Measurements from ENCODE around the gene PLCH1. TPM values are rescaled to one million over a fixed set of nuclear protein-coding genes. Genes with fewer than 3 reads are reported as not detected.

The PLCH1 gene
- total and polyA plus RNA-seq, 7 donors: 0.03 to 1.1 (median 0.06) TPM; not detected in 2

DNA sequence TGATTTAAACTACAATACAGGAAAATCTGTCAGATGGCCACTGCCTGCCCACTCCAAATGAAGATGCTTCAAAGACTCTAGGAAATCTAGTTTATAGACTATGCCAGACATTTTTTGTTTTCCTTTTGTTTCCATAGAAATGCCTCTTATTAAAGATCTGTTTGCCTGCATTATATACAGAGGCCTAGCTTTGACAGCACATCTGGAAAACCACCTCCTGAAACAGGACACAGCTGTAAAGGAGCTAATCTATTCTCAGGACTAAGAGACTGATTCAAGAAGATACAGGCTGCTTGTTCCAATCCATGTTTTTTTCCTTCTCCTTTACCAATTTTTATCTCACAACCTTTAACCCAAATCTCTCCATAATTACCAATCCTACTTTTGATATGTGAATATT lies 376.1 kb downstream of the PLCH1 start:
- H3K4me3 ChIP-seq: no peak overlapping the region
- DNase-seq: no peak
- no peaks in the 10 kb centered on the region for H3K4me1 ChIP-seq
- H3K36me3 ChIP-seq (ENCODE audit: insufficient read depth in 1 of 2, low read depth in 1 of 2): no peaks in the 10 kb centered on the region
- H3K27ac ChIP-seq: no peak overlapping the region
- no peak for ATAC-seq
- H3K9me3 ChIP-seq: no peaks in the 10 kb centered on the region
- TF ChIP-seq, protein P1, sequence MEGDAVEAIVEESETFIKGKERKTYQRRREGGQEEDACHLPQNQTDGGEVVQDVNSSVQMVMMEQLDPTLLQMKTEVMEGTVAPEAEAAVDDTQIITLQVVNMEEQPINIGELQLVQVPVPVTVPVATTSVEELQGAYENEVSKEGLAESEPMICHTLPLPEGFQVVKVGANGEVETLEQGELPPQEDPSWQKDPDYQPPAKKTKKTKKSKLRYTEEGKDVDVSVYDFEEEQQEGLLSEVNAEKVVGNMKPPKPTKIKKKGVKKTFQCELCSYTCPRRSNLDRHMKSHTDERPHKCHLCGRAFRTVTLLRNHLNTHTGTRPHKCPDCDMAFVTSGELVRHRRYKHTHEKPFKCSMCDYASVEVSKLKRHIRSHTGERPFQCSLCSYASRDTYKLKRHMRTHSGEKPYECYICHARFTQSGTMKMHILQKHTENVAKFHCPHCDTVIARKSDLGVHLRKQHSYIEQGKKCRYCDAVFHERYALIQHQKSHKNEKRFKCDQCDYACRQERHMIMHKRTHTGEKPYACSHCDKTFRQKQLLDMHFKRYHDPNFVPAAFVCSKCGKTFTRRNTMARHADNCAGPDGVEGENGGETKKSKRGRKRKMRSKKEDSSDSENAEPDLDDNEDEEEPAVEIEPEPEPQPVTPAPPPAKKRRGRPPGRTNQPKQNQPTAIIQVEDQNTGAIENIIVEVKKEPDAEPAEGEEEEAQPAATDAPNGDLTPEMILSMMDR (IDR thresholded peaks at IDR 0.05): no peak
- no peaks in the 10 kb centered on the region for H3K27me3 ChIP-seq (ENCODE audit: insufficient read depth in 3 of 3, low read length in 2 of 3)
- intact Hi-C loops (cut with DNase I): no loop called here

DNA sequence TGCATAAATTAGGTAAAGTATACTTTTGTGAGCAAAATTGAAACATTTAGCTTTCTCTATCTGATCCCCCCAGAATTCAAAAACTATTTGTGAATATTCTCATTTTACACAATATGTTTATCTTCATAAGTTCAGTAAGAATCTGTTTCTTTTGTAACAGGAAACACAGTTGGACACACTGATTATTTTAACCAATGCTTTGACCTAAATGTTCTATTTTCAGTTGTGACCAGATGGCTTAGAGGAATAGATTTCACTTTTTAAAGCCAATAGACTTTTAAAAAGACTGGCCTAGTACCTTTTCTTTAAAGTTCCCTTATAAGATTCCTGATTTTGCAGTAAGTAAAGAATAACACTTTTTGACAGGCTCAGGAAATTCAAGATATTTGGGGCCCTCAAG lies 377.4 kb downstream of the PLCH1 start:
- no peaks in the 10 kb centered on the region for H3K36me3 ChIP-seq (ENCODE audit: insufficient read depth in 1 of 2, low read depth in 1 of 2)
- no peak overlapping the region for H3K4me3 ChIP-seq
- no peaks in the 10 kb centered on the region for H3K27me3 ChIP-seq (ENCODE audit: insufficient read depth in 3 of 3, low read length in 2 of 3)
- intact Hi-C loops (cut with DNase I): no loop called here
- no peak for ATAC-seq
- H3K27ac ChIP-seq: no peak overlapping the region
- H3K4me1 ChIP-seq: no peaks in the 10 kb centered on the region
- no peaks in the 10 kb centered on the region for H3K9me3 ChIP-seq
- DNase-seq: no peak
- TF ChIP-seq, protein P1 (IDR thresholded peaks at IDR 0.05): no peak

DNA sequence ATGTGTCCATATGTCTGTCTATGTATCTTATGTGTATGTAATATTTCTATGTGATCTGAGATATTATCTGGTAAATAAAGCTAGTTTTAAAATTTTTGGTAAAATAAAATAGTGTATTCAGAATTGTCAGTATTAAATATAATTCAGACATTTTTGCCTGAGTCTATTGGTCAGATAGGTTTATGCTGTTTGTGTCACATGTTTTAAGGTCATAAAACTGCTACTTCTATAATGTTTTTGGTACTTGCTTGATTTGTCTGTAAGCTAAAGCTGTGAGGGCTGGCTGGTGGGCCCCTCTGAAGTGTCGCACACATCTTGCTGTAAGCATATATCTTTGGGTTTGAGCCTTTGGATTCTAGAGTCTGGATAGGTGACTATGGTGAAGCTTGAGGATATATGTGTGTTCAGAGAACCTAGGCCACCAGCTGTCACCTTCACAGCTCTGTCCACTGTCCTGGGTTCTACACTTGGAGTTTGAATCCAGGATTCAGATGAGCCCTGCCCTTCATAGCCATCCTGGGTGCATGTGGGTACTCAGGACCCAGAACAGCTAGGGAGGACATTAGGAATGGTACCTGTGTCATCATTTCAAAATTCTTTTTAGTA lies 379.6 kb downstream of the PLCH1 start:
- H3K36me3 ChIP-seq (ENCODE audit: insufficient read depth in 1 of 2, low read depth in 1 of 2): no peaks in the 10 kb centered on the region
- intact Hi-C loops (cut with DNase I): no loop called here
- no peak overlapping the region for H3K27ac ChIP-seq
- H3K27me3 ChIP-seq (ENCODE audit: insufficient read depth in 3 of 3, low read length in 2 of 3): no peaks in the 10 kb centered on the region
- no peak for DNase-seq
- TF ChIP-seq, protein P1 (IDR thresholded peaks at IDR 0.05): no peak
- ATAC-seq: no peak
- no peaks in the 10 kb centered on the region for H3K4me1 ChIP-seq
- no peaks in the 10 kb centered on the region for H3K9me3 ChIP-seq
- no peak overlapping the region for H3K4me3 ChIP-seq
- 54 to 98% (median 96%) methylated on average over 1 of the region's 1 CpG for whole genome bisulfite sequencing, 3 donors

DNA sequence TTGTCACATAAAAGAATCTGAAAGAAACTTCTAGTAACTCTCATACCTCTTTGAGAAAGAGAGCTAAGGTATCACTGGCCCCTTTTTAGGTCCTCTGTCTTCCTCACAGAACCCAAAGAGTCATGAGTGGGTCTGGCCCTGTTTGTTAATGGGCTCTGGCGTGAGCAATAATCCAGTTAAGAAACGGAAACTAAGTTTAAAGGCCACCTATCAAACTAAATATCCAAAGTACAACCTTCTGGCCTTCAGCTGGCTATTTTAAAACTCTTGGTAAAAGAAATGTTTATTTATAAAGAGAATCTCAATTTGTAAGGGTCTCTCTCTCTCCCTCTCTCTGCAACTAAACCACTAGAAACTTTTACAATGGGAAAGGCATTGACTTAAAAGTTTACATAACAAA lies 380.4 kb downstream of the PLCH1 start:
- 69 to 97% (median 84%) methylated on average over 2 of the region's 2 CpGs for WGBS, 3 donors
- Histone ChIP-seq H3K27ac (no peak overlapping the region), H3K4me1 (no peaks in the 10 kb centered on the region)

DNA sequence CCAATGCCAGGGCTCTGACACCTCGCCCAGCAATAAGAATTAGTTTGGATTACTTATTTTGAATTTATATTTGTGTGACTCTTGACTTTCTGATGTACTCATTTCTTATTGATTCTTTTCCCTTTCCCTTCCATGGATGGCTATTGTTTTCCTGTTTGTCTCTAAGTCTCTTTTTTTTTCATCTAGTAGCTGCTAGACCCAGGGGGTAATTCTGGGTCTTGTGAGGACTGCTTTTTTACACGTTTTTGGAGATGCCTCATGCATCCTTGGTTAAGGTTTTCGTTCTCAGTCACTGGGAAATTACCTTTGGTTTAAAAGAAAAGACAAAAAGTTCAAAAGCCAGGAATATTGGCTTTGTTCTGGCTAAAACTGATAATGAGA lies 381.2 kb downstream of the PLCH1 start:
- DNase-seq (no peak), ATAC-seq (no peak)
- Histone ChIP-seq H3K36me3 (ENCODE audit: insufficient read depth in 1 of 2, low read depth in 1 of 2) (no peaks in the 10 kb centered on the region), H3K27ac (no peak overlapping the region), H3K27me3 (ENCODE audit: insufficient read depth in 3 of 3, low read length in 2 of 3) (no peaks in the 10 kb centered on the region), H3K9me3 (no peaks in the 10 kb centered on the region), H3K4me3 (no peak overlapping the region), H3K4me1 (no peaks in the 10 kb centered on the region)
- TF ChIP-seq, protein P1 (IDR thresholded peaks at IDR 0.05): no peak
- WGBS, 3 donors: 64 to 69% (median 65%) methylated on average over 3 of the region's 3 CpGs
- intact Hi-C loops (cut with DNase I): no loop called here

More for the DNA sequence above, 380.4 kb downstream of the PLCH1 start:
- DNase-seq (no peak), ATAC-seq (no peak)
- intact Hi-C loops (cut with DNase I): no loop called here
- Histone ChIP-seq H3K4me3 (no peak overlapping the region), H3K27me3 (ENCODE audit: insufficient read depth in 3 of 3, low read length in 2 of 3) (no peaks in the 10 kb centered on the region), H3K9me3 (no peaks in the 10 kb centered on the region), H3K36me3 (ENCODE audit: insufficient read depth in 1 of 2, low read depth in 1 of 2) (no peaks in the 10 kb centered on the region)
- TF ChIP-seq, protein P1 (IDR thresholded peaks at IDR 0.05): no peak
